ENCODE data around the gene LDLRAD3.

The LDLRAD3 gene

GRCh38 chr11:36103933-36104530 is 160.2 kb downstream of the LDLRAD3 start:
- DNase-seq (ENCODE audit: low read depth in 2 of 2): no peak

GRCh38 chr11:36104660-36104992 is 160.8 kb downstream of the LDLRAD3 start:
- DNase-seq (ENCODE audit: low read depth in 2 of 2): no peak

GRCh38 chr11:36105743-36106581 is 162.1 kb downstream of the LDLRAD3 start:
- DNase-seq (ENCODE audit: low read depth in 2 of 2): no peak

GRCh38 chr11:36107547-36107946 is 163.7 kb downstream of the LDLRAD3 start:
- DNase-seq (ENCODE audit: low read depth in 2 of 2): no peak

- no peak for DNase-seq (ENCODE audit: low read depth in 2 of 2)
These were observed 165.2 kb downstream of the LDLRAD3 start for GRCh38 chr11:36108881-36109589.

- no peak for DNase-seq (ENCODE audit: low read depth in 2 of 2)
These were observed 165.7 kb downstream of the LDLRAD3 start for GRCh38 chr11:36109590-36109849.

- no peak for DNase-seq (ENCODE audit: low read depth in 2 of 2)
These were observed 166.2 kb downstream of the LDLRAD3 start for GRCh38 chr11:36109850-36110606.

GRCh38 chr11:36110668-36111410 is 167.0 kb downstream of the LDLRAD3 start:
- no peak for DNase-seq (ENCODE audit: low read depth in 2 of 2)

GRCh38 chr11:36114095-36114494 is 170.2 kb downstream of the LDLRAD3 start:
- DNase-seq (ENCODE audit: low read depth in 2 of 2): no peak

- no peak for DNase-seq (ENCODE audit: low read depth in 2 of 2)
These were observed 171.5 kb downstream of the LDLRAD3 start for GRCh38 chr11:36115378-36115801.

GRCh38 chr11:36116161-36116560 is 172.3 kb downstream of the LDLRAD3 start:
- no peak for DNase-seq (ENCODE audit: low read depth in 2 of 2)

- no peak for DNase-seq (ENCODE audit: low read depth in 2 of 2)
These were observed 174.2 kb downstream of the LDLRAD3 start for GRCh38 chr11:36118084-36118483.

- no peak for DNase-seq (ENCODE audit: low read depth in 2 of 2)
These were observed 175.4 kb downstream of the LDLRAD3 start for GRCh38 chr11:36119300-36119699.

GRCh38 chr11:36121054-36121453 is 177.2 kb downstream of the LDLRAD3 start:
- no peak for DNase-seq (ENCODE audit: low read depth in 2 of 2)

GRCh38 chr11:36122671-36123070 is 178.8 kb downstream of the LDLRAD3 start:
- no peak for DNase-seq (ENCODE audit: low read depth in 2 of 2)

GRCh38 chr11:36123336-36124101 is 179.7 kb downstream of the LDLRAD3 start:
- DNase-seq (ENCODE audit: low read depth in 2 of 2): no peak

GRCh38 chr11:36126678-36127077 is 182.8 kb downstream of the LDLRAD3 start:
- no peak for DNase-seq (ENCODE audit: low read depth in 2 of 2)

- no peak for DNase-seq (ENCODE audit: low read depth in 2 of 2)
These were observed 183.7 kb downstream of the LDLRAD3 start for GRCh38 chr11:36127550-36127949.

GRCh38 chr11:36129955-36130354 is 186.1 kb downstream of the LDLRAD3 start:
- DNase-seq (ENCODE audit: low read depth in 2 of 2): no peak

GRCh38 chr11:36130401-36130800 is 186.5 kb downstream of the LDLRAD3 start:
- DNase-seq (ENCODE audit: low read depth in 2 of 2): no peak

Measured in activated CD4-positive, alpha-beta T cell treated with anti-CD3 and anti-CD28 coated beads for 24 hours (primary cell).